GM18499 (cell line): Measurements from ENCODE around the gene AQP12B.
"Not testable (repeated sequence)": the region's sequence is repeated elsewhere in the genome, so short reads cannot be mapped to it uniquely, and the experiment has no call there.

Experiments used
- ATAC-seq: cut with Tn5 transposase; IDR thresholded peaks from one replicate; pipeline ENCODE4 v1.9.1; 2021; ENCODE audit warnings: moderate number of reproducible peaks; ENCODE audit not compliant: insufficient read depth, unreplicated experiment

AQP12B gene

GRCh38 chr2:240701736-240702639 lies 19.3 kb upstream of the AQP12B start:
- ATAC-seq = no peak

- ATAC-seq = no peak
Measured at GRCh38 chr2:240701091-240701735, 18.5 kb upstream of the AQP12B start.

GRCh38 chr2:240700616-240701015 lies 17.9 kb upstream of the AQP12B start:
- ATAC-seq = not testable (repeated sequence)

- not testable (repeated sequence) for ATAC-seq
Measured at GRCh38 chr2:240699835-240700234, 17.1 kb upstream of the AQP12B start.

- ATAC-seq = not testable (repeated sequence)
Measured at GRCh38 chr2:240698852-240699561, 16.3 kb upstream of the AQP12B start.

GRCh38 chr2:240696469-240696868 lies 13.8 kb upstream of the AQP12B start:
- not testable (repeated sequence) for ATAC-seq

GRCh38 chr2:240695593-240695992 lies 12.9 kb upstream of the AQP12B start:
- not testable (repeated sequence) for ATAC-seq

- ATAC-seq = not testable (repeated sequence)
Measured at GRCh38 chr2:240694304-240694703, 11.6 kb upstream of the AQP12B start.

GRCh38 chr2:240692583-240693561 lies 10.2 kb upstream of the AQP12B start:
- not testable (repeated sequence) for ATAC-seq

- not testable (repeated sequence) for ATAC-seq
Measured at GRCh38 chr2:240691631-240692420, 9.1 kb upstream of the AQP12B start, which contains the start of gene AQP12A. Gene AQP12A, plus strand, starts transcription at chr2:240691866. Its CDS starts 48 bp downstream, at chr2:240691914.

- not testable (repeated sequence) for ATAC-seq
Measured at GRCh38 chr2:240691075-240691427, 8.4 kb upstream of the AQP12B start.

- ATAC-seq = not testable (repeated sequence)
Measured at GRCh38 chr2:240690421-240691074, 7.9 kb upstream of the AQP12B start.

- ATAC-seq = no peak
Measured at GRCh38 chr2:240689975-240690374, 7.3 kb upstream of the AQP12B start.

- no peak for ATAC-seq
Measured at GRCh38 chr2:240688553-240688919, 5.9 kb upstream of the AQP12B start.

GRCh38 chr2:240687741-240688552 lies 5.3 kb upstream of the AQP12B start:
- no peak for ATAC-seq

- no peak for ATAC-seq
Measured at GRCh38 chr2:240687045-240687740, 4.5 kb upstream of the AQP12B start.

- no peak for ATAC-seq
Measured at GRCh38 chr2:240686460-240686859, 3.8 kb upstream of the AQP12B start.
